Adrenal gland (tissue), 5 donors: ENCODE measurements around the gene MAP3K2.

ENCODE experiments used
- CTCF ChIP-seq, 6 experiments: fragments of 450-650 bp in 4 of 6; fragments of 200-600 bp in 2 of 6; sonication (generic) in 1 of 6; IDR thresholded peaks; 1 replicate in 5 of 6; 2 replicates in 1 of 6; pipeline versions ENCODE4 v1.5.1 to v1.8.0; 2016 to 2021; ENCODE audit warnings: antibody characterized with exemption in 6 of 6, mild to moderate bottlenecking in 2 of 6, moderate library complexity in 1 of 6
- POLR2A ChIP-seq, 2 donors: fragments of 450-650 bp; IDR thresholded peaks; one replicate each; pipeline ENCODE4 v1.6.1; 2017; ENCODE audit warnings: antibody characterized with exemption in 2 of 2, mild to moderate bottlenecking in 2 of 2, moderate library complexity in 1 of 2
- donor health status: DM: no; HTN: no; CAD: no.

GRCh38 chr2:127324635-127325034, 63.1 kb downstream of the MAP3K2 start:
- TF ChIP-seq POLR2A (IDR thresholded peaks at IDR 0.05), result no peak
- TF ChIP-seq CTCF (IDR thresholded peaks at IDR 0.05), result peak in 5 of 6 experiments; percentile 61 to 73 (median 70)
